GM19397 (cell line): ENCODE results near the gene GNG8.
"Not testable (repeated sequence)": the region's sequence is repeated elsewhere in the genome, so short reads cannot be mapped to it uniquely, and the experiment has no call there.

Source experiments
- ATAC-seq: cut with Tn5 transposase; IDR thresholded peaks from one replicate; pipeline ENCODE4 v1.9.1; 2021; ENCODE audit warnings: mild to moderate bottlenecking, moderate library complexity; ENCODE audit not compliant: unreplicated experiment

GNG8 gene

GRCh38 chr19:46648060-46648960 lies 12.3 kb upstream of the GNG8 start:
- no peak for ATAC-seq

GRCh38 chr19:46646402-46646801 lies 10.4 kb upstream of the GNG8 start:
- ATAC-seq, result no peak

DNA sequence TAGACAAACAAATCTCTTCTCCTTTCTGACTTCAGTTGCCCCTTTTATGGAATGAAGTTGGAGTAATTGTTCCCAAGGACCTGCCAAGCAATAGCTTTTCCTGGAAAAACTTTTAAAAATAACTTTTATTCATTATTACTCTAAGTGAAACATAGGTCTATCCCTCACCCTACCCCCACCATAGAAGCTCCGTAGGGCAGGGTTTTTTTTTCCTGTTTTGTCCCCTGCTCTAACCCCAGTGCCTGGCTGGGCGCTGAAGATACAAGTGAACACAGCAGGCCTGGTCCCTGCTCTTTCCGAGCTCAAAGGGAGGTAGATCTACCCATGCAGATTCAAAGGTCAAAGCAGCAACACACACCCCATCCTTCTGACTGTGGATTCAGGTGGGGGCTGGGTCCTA lies 8.7 kb upstream of the GNG8 start:
- no peak for ATAC-seq

- ATAC-seq, result no peak
Observed at GRCh38 chr19:46640656-46641055, 4.7 kb upstream of the GNG8 start.

DNA sequence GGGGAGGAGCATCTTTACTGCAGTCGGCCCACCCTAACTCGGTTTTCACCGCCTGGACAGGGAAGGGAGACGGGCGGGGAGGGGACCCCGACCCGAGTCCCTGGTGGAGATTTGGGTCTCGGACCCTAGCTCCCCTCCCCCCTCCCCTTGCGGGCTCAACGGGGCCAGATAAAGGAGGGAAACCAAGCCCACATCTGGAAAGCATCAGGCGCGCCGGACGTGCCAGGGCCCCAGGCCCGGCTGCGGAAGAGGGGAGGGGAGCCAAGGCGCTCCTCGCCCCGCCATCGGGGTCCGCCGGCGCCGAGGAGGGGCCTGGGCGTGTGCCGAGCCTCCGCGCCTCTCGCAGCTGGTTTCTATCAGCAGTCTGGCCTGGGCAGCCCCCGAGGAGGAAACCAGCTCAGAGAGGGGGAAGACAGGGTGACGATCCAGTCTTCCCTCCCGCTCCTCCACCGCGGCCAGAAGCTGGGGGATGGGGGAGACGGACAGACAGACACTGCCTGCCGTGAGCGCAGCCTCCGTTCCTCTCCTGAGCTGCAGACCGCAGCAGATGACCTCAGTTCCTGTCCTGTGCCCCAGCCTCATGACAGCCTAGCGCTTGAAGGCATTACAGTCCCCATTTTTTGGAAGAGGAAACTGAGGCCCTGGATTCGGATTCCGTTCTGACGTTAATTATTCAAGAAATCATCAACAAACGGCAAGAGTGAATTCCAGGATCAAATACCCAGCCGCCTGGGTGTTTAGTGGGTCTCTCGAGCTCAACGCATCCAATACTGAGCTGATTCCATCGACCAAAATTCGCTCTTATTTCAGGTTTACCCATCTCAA lies 3.6 kb upstream of the GNG8 start:
- no peak for ATAC-seq

DNA sequence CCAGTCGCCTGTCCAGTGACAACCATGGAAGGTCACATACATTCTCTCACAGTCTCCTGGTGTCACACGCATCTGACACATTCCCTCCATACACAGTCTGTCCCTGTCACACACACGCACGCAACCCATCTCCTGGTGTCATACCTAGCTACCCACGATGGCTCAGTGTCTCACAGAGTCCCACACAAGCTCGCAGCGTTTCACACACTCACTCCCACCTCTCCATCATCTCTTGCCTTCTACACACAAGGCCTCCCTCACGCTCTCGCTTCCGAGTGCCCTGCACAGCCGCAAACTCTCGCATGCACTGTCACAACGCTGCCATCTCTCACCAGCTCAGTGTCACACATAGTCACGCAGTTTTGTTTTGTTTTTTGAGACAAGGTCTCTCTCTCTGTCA lies 1.2 kb upstream of the GNG8 start:
- no peak for ATAC-seq

GRCh38 chr19:46634656-46635218 lies 1.3 kb downstream of the GNG8 start:
- no peak for ATAC-seq

DNA sequence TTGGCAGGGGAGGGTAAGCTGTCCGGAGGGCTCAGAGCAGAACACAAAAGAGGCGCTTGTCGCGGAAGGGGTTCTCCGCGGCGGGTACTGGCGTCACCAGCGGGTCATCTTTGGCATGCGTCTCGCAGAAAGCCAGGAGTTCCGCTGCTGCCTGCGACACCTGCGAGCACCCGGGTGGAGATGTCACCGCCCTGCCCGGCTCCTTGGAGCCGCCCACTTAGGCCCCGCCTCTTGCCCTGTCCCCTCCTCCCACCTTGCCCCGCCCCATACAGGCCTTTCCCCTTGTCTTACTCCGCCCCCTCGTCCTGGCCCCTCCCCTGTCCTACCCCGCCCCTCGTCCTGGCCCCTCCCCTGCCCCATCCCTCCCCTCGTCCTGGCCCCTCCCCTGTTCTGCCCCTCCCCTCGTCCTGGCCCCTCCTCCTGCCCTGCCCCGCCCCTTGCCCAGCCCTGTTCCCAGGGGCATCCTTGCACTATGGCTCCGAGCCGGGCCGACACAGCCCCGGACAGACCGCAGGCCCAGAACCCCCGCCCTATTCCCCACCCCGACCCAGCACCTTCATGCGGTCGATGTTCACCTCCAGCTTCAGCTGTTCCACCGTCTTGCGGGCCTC lies 1.9 kb downstream of the GNG8 start:
- no peak for ATAC-seq

- no peak for ATAC-seq
Observed at GRCh38 chr19:46633130-46633529, 2.9 kb downstream of the GNG8 start.

DNA sequence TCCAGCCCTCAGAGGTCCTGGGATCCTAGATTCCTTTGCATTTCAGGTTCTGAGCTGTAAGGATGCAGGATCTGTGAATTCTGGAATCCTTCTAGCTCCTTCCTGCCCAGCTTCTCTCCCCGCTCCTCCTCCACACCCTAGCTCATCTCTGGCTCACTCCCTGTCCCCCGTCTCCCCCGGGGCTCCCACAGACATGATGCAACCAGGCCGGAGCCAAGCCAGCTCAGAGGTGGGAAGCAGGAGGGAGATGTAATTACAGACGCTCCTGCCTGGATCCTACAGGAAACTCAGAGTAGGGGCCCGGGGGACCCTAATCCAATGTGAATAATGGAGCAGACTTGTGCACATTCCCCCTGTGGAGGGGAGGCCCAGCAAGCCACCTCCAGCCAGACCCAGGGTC lies 4.5 kb downstream of the GNG8 start:
- ATAC-seq, result no peak

DNA sequence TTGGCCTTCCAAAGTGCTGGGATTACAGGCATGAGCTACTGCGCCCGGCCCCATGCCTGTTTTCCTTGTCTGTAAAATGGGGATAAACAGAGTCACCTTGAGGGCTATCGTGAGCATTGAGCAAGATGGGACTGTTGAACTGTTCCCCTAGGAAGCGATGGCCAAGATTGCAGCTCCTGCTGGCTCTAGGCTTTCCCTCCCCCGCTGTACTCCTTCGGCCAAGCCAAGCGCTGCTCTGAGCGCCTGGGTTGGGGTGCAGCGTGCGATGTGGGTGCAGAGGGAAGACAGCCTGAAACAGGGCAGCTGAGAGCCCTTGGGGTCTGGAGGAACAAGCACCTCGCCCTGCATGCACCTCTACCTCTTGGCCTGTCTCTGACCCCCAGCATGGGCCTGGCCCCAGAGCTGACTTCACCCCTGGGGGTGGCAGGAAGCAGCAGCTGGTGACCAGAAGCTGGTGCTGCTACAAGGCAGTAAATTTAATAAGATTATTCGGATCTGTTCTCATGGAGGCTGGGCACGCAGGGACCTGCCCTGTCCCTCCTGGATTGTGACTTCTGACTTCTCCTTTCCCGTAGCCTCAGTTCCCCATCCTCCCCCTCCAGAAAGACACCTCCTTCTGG lies 5.3 kb downstream of the GNG8 start:
- ATAC-seq, result no peak

DNA sequence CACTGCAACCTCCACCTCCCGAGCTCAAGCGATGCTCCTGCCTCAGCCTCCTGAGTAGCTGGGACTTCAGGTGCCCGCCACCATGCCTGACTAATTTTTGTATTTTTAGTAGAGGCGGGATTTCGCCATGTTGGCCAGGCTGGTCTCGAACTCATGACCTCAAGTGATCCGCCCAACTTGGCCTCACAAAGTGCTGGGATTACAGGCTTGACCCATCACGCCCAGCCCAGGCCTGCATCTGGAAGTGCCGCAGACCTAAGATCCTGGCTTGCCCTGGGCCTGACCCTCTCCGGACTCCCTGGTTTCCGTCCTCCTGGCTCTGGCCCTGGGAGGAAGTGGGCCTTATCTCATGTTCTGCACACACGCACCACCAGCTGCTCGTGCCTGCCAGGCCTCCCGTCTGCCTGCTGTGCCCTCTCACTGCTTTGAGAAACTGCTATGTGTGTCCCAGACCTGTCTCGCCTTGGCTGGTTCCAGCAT lies 6.4 kb downstream of the GNG8 start:
- no peak for ATAC-seq

DNA sequence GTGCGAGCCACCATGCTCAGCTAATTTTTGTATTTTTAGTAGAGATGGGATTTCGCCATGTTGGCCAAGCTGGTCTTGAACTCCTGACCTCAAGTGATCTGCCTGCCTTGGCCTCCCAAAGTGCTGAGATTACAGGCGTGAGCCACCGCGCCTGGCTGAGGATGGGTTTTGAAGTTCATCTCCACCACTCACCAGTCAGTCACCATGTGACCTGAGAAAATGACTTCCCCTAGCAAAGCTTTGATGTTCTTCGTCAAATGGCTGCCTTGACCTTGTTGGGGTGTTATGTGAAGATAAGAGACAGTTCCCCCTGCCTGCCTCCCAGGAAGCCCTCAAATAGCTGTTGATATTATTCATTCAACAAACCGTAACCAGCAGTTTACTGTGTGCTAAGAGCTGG lies 7.0 kb downstream of the GNG8 start:
- not testable (repeated sequence) for ATAC-seq

- no peak for ATAC-seq
Observed at GRCh38 chr19:46626446-46626845, 9.6 kb downstream of the GNG8 start.

DNA sequence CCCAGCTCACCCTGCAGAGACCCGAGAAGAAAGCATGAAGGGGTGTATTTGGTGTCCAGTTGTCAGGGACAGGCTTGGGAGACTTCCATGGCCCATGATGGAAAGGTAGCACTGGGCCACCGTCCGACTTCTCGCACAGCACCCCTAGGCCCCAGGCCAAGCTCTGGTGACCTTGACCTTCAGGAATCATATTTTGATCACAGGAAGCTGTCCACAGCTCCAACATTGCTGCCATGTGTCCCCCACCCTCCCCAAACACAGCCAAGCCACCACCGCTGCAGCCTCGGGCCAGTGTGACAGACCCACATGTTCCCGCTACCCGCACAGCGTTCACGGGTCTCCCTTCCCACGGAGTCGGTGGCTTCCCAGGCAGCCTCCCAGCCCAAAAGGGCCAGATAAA lies 10.3 kb downstream of the GNG8 start:
- ATAC-seq, result no peak

- ATAC-seq, result no peak
Observed at GRCh38 chr19:46624958-46625661, 10.9 kb downstream of the GNG8 start, which contains the start of gene PTGIR. TSS of gene PTGIR (minus strand) at chr19:46625089. CDS start at chr19:46624225, 864 bp downstream.

GRCh38 chr19:46623915-46624502 lies 12.0 kb downstream of the GNG8 start:
- ATAC-seq, result no peak

DNA sequence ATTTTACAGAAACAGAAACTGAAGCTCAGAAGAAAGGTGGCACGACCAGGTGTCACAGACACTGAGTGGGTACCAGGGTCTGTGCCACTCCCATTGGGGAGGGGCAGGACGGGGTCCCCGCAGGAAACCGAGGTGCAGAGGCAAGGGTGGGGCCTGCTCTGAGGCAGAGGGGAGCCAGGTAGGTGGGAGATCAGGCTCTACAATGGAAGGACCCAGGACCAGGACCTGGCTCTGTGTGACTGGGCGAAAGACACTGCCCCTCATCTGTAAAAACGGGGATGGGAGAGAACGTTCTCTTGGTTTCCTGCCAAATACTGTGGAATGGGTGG lies 13.9 kb downstream of the GNG8 start:
- no peak for ATAC-seq

GRCh38 chr19:46621191-46622117 lies 14.5 kb downstream of the GNG8 start:
- ATAC-seq, result no peak
